HEK293 (cell line): Measurements from ENCODE around the gene PTRHD1.

Experiments
- CTCF ChIA-PET: fragments of 350-600 bp; formaldehyde crosslinking; extraction: SDS; loops from one replicate; lab custom pipeline; 2021; ENCODE audit warnings: antibody characterized with exemption; lab: Yijun Ruan, JAX
- POLR2A ChIA-PET: fragments of 300-600 bp; formaldehyde crosslinking; extraction: SDS; loops from one replicate; lab custom pipeline; 2020; ENCODE audit warnings: antibody characterized with exemption, inconsistent platforms; lab: Yijun Ruan, JAX
- H3K27ac ChIP-seq: fragments of 200-500 bp; sonication (Bioruptor generic); 2 replicates; pipeline ENCODE4 v1.5.1; 2014; ENCODE audit warnings: low read depth, low read length, control low read depth, inconsistent platforms; ENCODE audit errors: extremely low read depth
- H3K36me3 ChIP-seq, 2 experiments: fragments of 200-500 bp in 1 of 2; sonication (Bioruptor generic) in 1 of 2; 1 replicate in 1 of 2; 2 replicates in 1 of 2; pipeline ENCODE4 v1.5.1; 2014 to 2017; ENCODE audit warnings: inconsistent platforms in 2 of 2, low read length in 2 of 2; ENCODE audit not compliant: control insufficient read depth in 2 of 2, insufficient read depth in 1 of 2
- H3K4me1 ChIP-seq: fragments of 200-500 bp; sonication (Bioruptor generic); 2 replicates; pipeline ENCODE4 v1.5.1; 2014; ENCODE audit warnings: mild to moderate bottlenecking, low read length, inconsistent platforms; ENCODE audit not compliant: control insufficient read depth, insufficient read depth
- H3K4me3 ChIP-seq: 2 replicates; pipeline ENCODE4 v1.5.1; 2011; ENCODE audit warnings: low read depth, mild to moderate bottlenecking, control low read depth, low read length, moderate library complexity
- H3K9me3 ChIP-seq: fragments of 200-500 bp; sonication (Bioruptor generic); 2 replicates; pipeline ENCODE4 v1.5.1; 2014; ENCODE audit warnings: low read depth, low read length, inconsistent platforms; ENCODE audit not compliant: control insufficient read depth, insufficient read depth
- BCL11B ChIP-seq: fragments of 450-650 bp; formaldehyde crosslinking; IDR thresholded peaks from 2 replicates; pipeline ENCODE4 v1.5.1; 2016; ENCODE audit warnings: low read depth, missing biosample characterization, missing genetic modification characterization
- GLIS2 ChIP-seq: fragments of 450-650 bp; formaldehyde crosslinking; IDR thresholded peaks from 2 replicates; pipeline ENCODE4 v1.5.1; 2016; ENCODE audit warnings: missing biosample characterization, missing genetic modification characterization
- HOXA7 ChIP-seq: sonication (generic); formaldehyde crosslinking; IDR thresholded peaks from 2 replicates; pipeline ENCODE4 v1.8.1; 2022; ENCODE audit warnings: missing genetic modification reagents, borderline replicate concordance
- HOXC10 ChIP-seq: sonication (generic); formaldehyde crosslinking; IDR thresholded peaks from 2 replicates; pipeline ENCODE4 v1.8.1; 2023; ENCODE audit warnings: mild to moderate bottlenecking, missing genetic modification reagents
- KLF17 ChIP-seq: fragments of 450-650 bp; formaldehyde crosslinking; IDR thresholded peaks from 2 replicates; pipeline ENCODE4 v1.5.1; 2016; ENCODE audit warnings: missing biosample characterization, missing genetic modification characterization
- MYNN ChIP-seq: fragments of 450-650 bp; formaldehyde crosslinking; IDR thresholded peaks from 2 replicates; pipeline ENCODE4 v1.5.1; 2016; ENCODE audit warnings: missing biosample characterization, missing genetic modification characterization, borderline replicate concordance
- OSR2 ChIP-seq: fragments of 450-650 bp; formaldehyde crosslinking; IDR thresholded peaks from 2 replicates; pipeline ENCODE4 v1.5.1; 2016; ENCODE audit warnings: missing biosample characterization, missing genetic modification characterization
- OVOL3 ChIP-seq: fragments of 450-650 bp; formaldehyde crosslinking; IDR thresholded peaks from 2 replicates; pipeline ENCODE4 v1.5.1; 2016; ENCODE audit warnings: missing biosample characterization, missing genetic modification characterization
- SALL2 ChIP-seq: fragments of 450-650 bp; formaldehyde crosslinking; IDR thresholded peaks from 2 replicates; pipeline ENCODE4 v1.5.0; 2017; ENCODE audit warnings: missing biosample characterization, mild to moderate bottlenecking, missing genetic modification characterization, borderline replicate concordance
- SP7 ChIP-seq: fragments of 450-650 bp; formaldehyde crosslinking; IDR thresholded peaks from 2 replicates; pipeline ENCODE4 v1.5.1; 2016; ENCODE audit warnings: missing biosample characterization, missing genetic modification characterization
- ZNF132 ChIP-seq: fragments of 450-650 bp; formaldehyde crosslinking; IDR thresholded peaks from 2 replicates; pipeline ENCODE4 v1.5.1; 2017; ENCODE audit warnings: missing biosample characterization, missing genetic modification characterization, borderline replicate concordance
- ZNF248 ChIP-seq: fragments of 450-650 bp; formaldehyde crosslinking; IDR thresholded peaks from 2 replicates; pipeline ENCODE4 v1.5.1; 2017; ENCODE audit warnings: missing biosample characterization, missing genetic modification characterization
- ZNF521 ChIP-seq: fragments of 450-650 bp; formaldehyde crosslinking; IDR thresholded peaks from 2 replicates; pipeline ENCODE4 v1.5.1; 2017; ENCODE audit warnings: missing biosample characterization, mild to moderate bottlenecking, missing genetic modification characterization
- ZNF529 ChIP-seq: fragments of 450-650 bp; formaldehyde crosslinking; IDR thresholded peaks from 2 replicates; pipeline ENCODE4 v1.5.1; 2017; ENCODE audit warnings: missing genetic modification characterization, missing biosample characterization; ENCODE audit not compliant: insufficient replicate concordance
- ZNF548 ChIP-seq: fragments of 450-650 bp; formaldehyde crosslinking; IDR thresholded peaks from 2 replicates; pipeline ENCODE4 v1.5.1; 2016; ENCODE audit warnings: missing biosample characterization, missing genetic modification characterization
- ZNF626 ChIP-seq: fragments of 450-650 bp; sonication (Bioruptor Pico); formaldehyde crosslinking; IDR thresholded peaks from 2 replicates; pipeline ENCODE4 v1.5.1; 2018; ENCODE audit warnings: missing biosample characterization, missing genetic modification characterization, inconsistent platforms
- ZNF629 ChIP-seq: fragments of 450-650 bp; formaldehyde crosslinking; IDR thresholded peaks from 2 replicates; pipeline ENCODE4 v1.5.1; 2017; ENCODE audit warnings: missing biosample characterization, missing genetic modification characterization
- ZNF701 ChIP-seq: fragments of 450-650 bp; formaldehyde crosslinking; IDR thresholded peaks from 2 replicates; pipeline ENCODE4 v1.5.1; 2016; ENCODE audit warnings: missing biosample characterization, missing genetic modification characterization
- ZXDB ChIP-seq: fragments of 450-650 bp; formaldehyde crosslinking; IDR thresholded peaks from 2 replicates; pipeline ENCODE4 v1.5.1; 2016; ENCODE audit warnings: missing biosample characterization, missing genetic modification characterization
- TF ChIP-seq, protein P1 (sequence below): fragments of 450-650 bp; formaldehyde crosslinking; IDR thresholded peaks from 2 replicates; pipeline ENCODE4 v1.5.1; 2016; ENCODE audit warnings: missing biosample characterization, missing genetic modification characterization, borderline replicate concordance
- TF ChIP-seq, protein P2 (sequence below): fragments of 450-650 bp; formaldehyde crosslinking; IDR thresholded peaks from 2 replicates; pipeline ENCODE4 v1.5.1; 2016; ENCODE audit warnings: missing biosample characterization, missing genetic modification characterization

PTRHD1 gene

GRCh38 chr2:24792874-24793760, at the start of gene PTRHD1, which contains the start of gene CENPO (continued):
- no peak for TF ChIP-seq ZNF529 (tag by site-specific recombination)
- TF ChIP-seq GLIS2 (tag by site-specific recombination) = peak; percentile 78
- TF ChIP-seq OSR2 = no peak
- TF ChIP-seq SP7 (tag by site-specific recombination) = peak; percentile 61
- peak; percentile 73 for TF ChIP-seq KLF17

DNA sequence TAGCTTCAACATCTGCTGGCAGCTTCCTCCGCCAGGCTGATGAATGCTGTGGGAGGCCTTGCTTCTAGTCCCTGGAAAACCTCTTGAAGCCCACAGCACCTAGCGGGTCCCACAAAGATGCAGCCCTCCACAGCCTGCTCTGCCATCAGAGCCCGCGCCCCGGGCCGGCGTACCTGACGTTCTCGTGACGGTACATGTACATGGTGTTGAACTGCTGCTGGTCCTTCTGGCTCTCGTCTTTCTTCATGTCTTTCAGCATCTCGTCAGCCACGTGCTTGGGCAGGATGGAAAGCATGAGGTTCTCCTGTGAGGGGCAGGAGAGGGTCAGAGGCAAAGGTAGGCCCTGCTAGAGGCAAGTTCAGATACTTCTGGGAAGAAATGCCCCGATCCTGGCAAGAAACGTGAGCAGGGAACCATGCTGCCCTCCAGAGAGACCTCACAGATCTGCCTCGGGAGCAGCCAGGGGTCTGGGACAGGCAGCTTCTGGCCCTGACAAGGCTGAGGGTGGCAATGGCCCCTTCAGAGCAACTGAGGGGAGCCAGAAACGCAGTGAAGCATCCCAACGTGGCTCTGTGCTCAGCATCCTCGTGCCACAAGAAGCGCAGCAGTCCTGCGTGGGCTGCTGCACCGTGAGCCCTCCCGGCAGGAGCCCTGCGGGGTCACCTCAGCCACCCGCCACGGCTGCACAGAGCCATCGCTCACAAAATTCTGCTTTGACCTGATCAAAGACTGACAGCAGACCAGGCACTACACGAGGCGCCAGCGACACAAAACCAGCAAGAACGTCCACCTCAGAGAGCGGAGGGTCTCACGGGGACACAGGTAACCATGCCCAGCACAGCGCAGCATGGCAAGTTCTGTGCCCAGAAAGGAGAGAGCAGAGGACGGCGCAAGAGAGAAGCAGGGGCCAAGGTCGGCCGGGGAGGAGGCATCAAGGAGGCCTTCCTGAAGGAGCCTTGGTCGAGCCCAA, 49.2 kb upstream of the PTRHD1 start:
- H3K9me3 ChIP-seq = no peaks in the 10 kb centered on the region
- H3K27ac ChIP-seq = no peak overlapping the region
- TF ChIP-seq ZNF132 (tag by site-specific recombination) = no peak
- TF ChIP-seq HOXC10 (CRISPR knock-in tag) = no peak
- no peak for TF ChIP-seq HOXA7
- no peak for TF ChIP-seq MYNN (tag by site-specific recombination)
- TF ChIP-seq, protein P1, sequence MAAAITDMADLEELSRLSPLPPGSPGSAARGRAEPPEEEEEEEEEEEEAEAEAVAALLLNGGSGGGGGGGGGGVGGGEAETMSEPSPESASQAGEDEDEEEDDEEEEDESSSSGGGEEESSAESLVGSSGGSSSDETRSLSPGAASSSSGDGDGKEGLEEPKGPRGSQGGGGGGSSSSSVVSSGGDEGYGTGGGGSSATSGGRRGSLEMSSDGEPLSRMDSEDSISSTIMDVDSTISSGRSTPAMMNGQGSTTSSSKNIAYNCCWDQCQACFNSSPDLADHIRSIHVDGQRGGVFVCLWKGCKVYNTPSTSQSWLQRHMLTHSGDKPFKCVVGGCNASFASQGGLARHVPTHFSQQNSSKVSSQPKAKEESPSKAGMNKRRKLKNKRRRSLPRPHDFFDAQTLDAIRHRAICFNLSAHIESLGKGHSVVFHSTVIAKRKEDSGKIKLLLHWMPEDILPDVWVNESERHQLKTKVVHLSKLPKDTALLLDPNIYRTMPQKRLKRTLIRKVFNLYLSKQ = no peak
- POLR2A ChIA-PET = no interaction called here
- CTCF ChIA-PET = interaction anchor here (0.5 kb wide), 1 partner anchor 442 kb away, joined by 4 read pairs; no protein-coding TSS in a partner anchor
- no peak overlapping the region for H3K4me3 ChIP-seq
- peaks cover 0 to 50% of the 10 kb centered on the region in 2 experiments; a peak in 2 of 3 replicates for H3K36me3 ChIP-seq
- no peaks in the 10 kb centered on the region for H3K4me1 ChIP-seq

DNA sequence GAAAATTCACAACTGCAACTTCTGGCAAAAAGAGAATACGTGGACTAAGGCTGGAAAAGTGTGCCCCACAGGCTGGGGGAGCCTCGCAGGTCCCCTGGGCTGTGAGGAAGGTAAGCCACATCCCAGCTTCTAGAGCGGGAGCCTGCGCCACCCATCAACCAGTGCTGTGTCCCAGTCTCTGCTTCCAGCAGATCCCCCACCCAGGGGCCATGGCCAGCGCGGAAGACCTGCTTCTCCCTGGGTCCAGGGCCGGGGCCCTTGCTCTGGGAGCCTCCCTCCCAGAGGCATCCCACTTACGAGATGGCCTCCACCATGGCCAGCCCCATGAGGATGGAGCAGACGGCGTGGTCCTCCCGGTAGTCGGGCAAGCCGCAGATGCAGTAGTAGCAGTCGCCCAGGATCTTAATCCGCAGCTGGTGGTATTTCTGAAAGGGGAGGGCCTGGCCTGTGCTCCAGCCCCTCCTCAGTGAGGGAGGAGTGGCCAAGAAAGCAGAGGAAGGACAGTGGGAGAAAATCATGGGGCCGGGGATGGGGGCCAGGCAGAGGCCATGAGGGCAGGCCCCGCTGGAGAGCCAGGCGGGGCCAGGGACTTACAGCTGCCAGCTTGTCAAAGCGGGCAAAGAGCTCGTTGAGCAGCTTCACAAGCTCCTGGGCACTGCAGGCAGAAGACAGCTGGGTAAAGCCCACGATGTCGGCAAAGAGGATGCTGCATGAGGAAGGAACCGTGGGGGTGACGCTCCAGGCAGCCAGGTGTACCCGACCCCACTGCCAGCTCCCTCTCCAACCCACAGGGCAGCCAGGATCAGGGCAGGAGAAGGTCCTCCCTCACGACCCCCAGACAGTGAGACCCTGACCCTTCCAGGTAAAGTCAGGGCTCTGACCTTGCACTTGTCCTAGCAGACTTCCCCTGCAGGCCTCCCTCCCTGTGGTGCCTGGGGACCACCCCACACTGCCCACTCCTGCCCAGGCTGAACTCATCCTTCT, 48.1 kb upstream of the PTRHD1 start:
- H3K4me3 ChIP-seq = no peak overlapping the region
- TF ChIP-seq ZNF626 (tag by site-specific recombination) (no peak), SALL2 (tag by site-specific recombination) (no peak), BCL11B (tag by site-specific recombination) (no peak), ZNF548 (no peak), OVOL3 (tag by site-specific recombination) (no peak), ZNF248 (tag by site-specific recombination) (no peak), ZXDB (tag by site-specific recombination) (no peak), ZNF132 (tag by site-specific recombination) (no peak), ZNF521 (no peak), ZNF629 (tag by site-specific recombination) (no peak), ZNF701 (tag by site-specific recombination) (no peak)
- TF ChIP-seq, protein P2, sequence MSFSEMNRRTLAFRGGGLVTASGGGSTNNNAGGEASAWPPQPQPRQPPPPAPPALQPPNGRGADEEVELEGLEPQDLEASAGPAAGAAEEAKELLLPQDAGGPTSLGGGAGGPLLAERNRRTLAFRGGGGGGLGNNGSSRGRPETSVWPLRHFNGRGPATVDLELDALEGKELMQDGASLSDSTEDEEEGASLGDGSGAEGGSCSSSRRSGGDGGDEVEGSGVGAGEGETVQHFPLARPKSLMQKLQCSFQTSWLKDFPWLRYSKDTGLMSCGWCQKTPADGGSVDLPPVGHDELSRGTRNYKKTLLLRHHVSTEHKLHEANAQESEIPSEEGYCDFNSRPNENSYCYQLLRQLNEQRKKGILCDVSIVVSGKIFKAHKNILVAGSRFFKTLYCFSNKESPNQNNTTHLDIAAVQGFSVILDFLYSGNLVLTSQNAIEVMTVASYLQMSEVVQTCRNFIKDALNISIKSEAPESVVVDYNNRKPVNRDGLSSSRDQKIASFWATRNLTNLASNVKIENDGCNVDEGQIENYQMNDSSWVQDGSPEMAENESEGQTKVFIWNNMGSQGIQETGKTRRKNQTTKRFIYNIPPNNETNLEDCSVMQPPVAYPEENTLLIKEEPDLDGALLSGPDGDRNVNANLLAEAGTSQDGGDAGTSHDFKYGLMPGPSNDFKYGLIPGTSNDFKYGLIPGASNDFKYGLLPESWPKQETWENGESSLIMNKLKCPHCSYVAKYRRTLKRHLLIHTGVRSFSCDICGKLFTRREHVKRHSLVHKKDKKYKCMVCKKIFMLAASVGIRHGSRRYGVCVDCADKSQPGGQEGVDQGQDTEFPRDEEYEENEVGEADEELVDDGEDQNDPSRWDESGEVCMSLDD (tag by site-specific recombination) = no peak
- TF ChIP-seq, all 188 proteins: peak for 0
- peaks cover 0 to 61% of the 10 kb centered on the region in 2 experiments; a peak in 2 of 3 replicates for H3K36me3 ChIP-seq
- CTCF ChIA-PET = interaction anchor here (0.5 kb wide), 1 partner anchor 441 kb away, joined by 4 read pairs; no protein-coding TSS in a partner anchor
- no peaks in the 10 kb centered on the region for H3K9me3 ChIP-seq
- H3K4me1 ChIP-seq = no peaks in the 10 kb centered on the region
- no peak overlapping the region for H3K27ac ChIP-seq
- POLR2A ChIA-PET = no interaction called here
